K562 (cell line): ENCODE data around the gene MAP3K14. TPM values are rescaled to one million over a fixed set of nuclear protein-coding genes. Genes with fewer than 3 reads are reported as not detected.
A peak's percentile ranks its signal among the peaks of the same experiment; 100 is the strongest.

Experiments
- BHLHE40 ChIP-seq: IDR thresholded peaks from 2 replicates; pipeline ENCODE4 v1.6.1; 2011; ENCODE audit warnings: low read length, improper control_type of control experiment
- BRCA1 ChIP-seq, 2 experiments: fragments of 450-650 bp in 1 of 2; sonication (generic) in 1 of 2; formaldehyde crosslinking in 1 of 2; IDR thresholded peaks; 2 replicates each; pipeline versions ENCODE4 v1.5.0 to v1.6.1; 2017 to 2020; ENCODE audit warnings: mild to moderate bottlenecking in 1 of 2, missing genetic modification reagents in 1 of 2
- CEBPG ChIP-seq, 3 experiments: fragments of 200-800 bp in 1 of 3; sonication (Bioruptor generic) in 1 of 3; sonication (generic) in 1 of 3; formaldehyde crosslinking in 1 of 3; IDR thresholded peaks in 2 of 3; conservative IDR thresholded peaks in 1 of 3; 2 replicates each; pipeline versions ENCODE4 v1.6.1 to v1.8.0; 2016 to 2022; ENCODE audit warnings: missing compliant biosample characterization in 2 of 3, missing genetic modification characterization in 2 of 3, mild to moderate bottlenecking in 1 of 3, missing genetic modification reagents in 1 of 3
- MCM2 ChIP-seq: fragments of 450-650 bp; IDR thresholded peaks from 2 replicates; pipeline ENCODE4 v1.6.1; 2017; ENCODE audit warnings: low read depth, mild to moderate bottlenecking
- MEIS2 ChIP-seq: fragments of 450-650 bp; IDR thresholded peaks from 2 replicates; pipeline ENCODE4 v1.6.1; 2014; ENCODE audit warnings: mild to moderate bottlenecking; ENCODE audit not compliant: partially characterized antibody
- MIER1 ChIP-seq: fragments of 450-650 bp; IDR thresholded peaks from 2 replicates; pipeline ENCODE4 v1.6.1; 2016; ENCODE audit warnings: antibody characterized with exemption, mild to moderate bottlenecking, low read depth
- NCOA6 ChIP-seq: fragments of 450-650 bp; IDR thresholded peaks from 2 replicates; pipeline ENCODE4 v1.6.1; 2017; ENCODE audit warnings: mild to moderate bottlenecking
- POLR3G ChIP-seq: IDR thresholded peaks from 2 replicates; pipeline ENCODE4 v1.6.1; 2011; ENCODE audit not compliant: insufficient read length, insufficient replicate concordance; ENCODE audit errors: extremely low read depth
- RBM15 ChIP-seq: fragments of 200-400 bp; formaldehyde crosslinking; IDR thresholded peaks from 2 replicates; pipeline ENCODE4 v1.6.1; 2018; ENCODE audit warnings: mild to moderate bottlenecking, low read length, moderate library complexity; ENCODE audit not compliant: insufficient read depth
- SLC30A9 ChIP-seq: fragments of 250-450 bp; sonication (Bioruptor Pico); IDR thresholded peaks from 2 replicates; pipeline ENCODE4 v1.8.0; 2022; ENCODE audit warnings: mild to moderate bottlenecking, moderate library complexity
- SMARCA5 ChIP-seq: fragments of 450-650 bp; IDR thresholded peaks from 2 replicates; pipeline ENCODE4 v1.6.1; 2016
- SP1 ChIP-seq: sonication (generic); formaldehyde crosslinking; IDR thresholded peaks from 2 replicates; pipeline ENCODE4 v1.8.1; 2022; ENCODE audit warnings: mild to moderate bottlenecking, missing genetic modification reagents
- XRCC4 ChIP-seq: IDR thresholded peaks from one replicate; pipeline ENCODE4 v1.6.1; 2011; ENCODE audit not compliant: insufficient read depth, insufficient read length; ENCODE audit errors: extremely low read depth
- ZNF174 ChIP-seq: fragments of 250-450 bp; sonication (Bioruptor Pico); IDR thresholded peaks from 2 replicates; pipeline ENCODE4 v1.4.0; 2020; ENCODE audit warnings: mild to moderate bottlenecking
- polyA plus RNA-seq, 8 experiments: library from polyadenylated mRNA; depleted of rRNA in 4 of 8; stranded (reverse) in 5 of 8; unstranded in 3 of 8; fragments of >200 nt; fragmentation: Nextera tagmentation in 2 of 8; fragmentation: Illumina TruSeq in 1 of 8; extraction: Ambion mirVana in 2 of 8; extraction: Trizol in 1 of 8; gene quantifications; 2 replicates each; pipeline versions ENCODE4 v1.2.1 to v1.2.3, GENCODE V29; 2011 to 2014; ENCODE audit warnings: inconsistent platforms in 1 of 8, missing spikeins in 1 of 8
- total RNA-seq, 7 experiments: library from RNA; depleted of rRNA in 6 of 7; stranded (reverse); fragments of >200 nt in 6 of 7; fragmentation: Illumina TruSeq in 2 of 7; extraction: Trizol in 2 of 7; gene quantifications; 2 replicates each; pipeline versions ENCODE4 v1.2.1 to v1.2.3, GENCODE V29; 2011 to 2021; ENCODE audit warnings: low replicate concordance in 1 of 7
- TF ChIP-seq, protein P1 (sequence below), 3 experiments: fragments of 200-800 bp in 1 of 3; fragments of 250-450 bp in 1 of 3; fragments of 450-650 bp in 1 of 3; sonication (Bioruptor Pico) in 1 of 3; sonication (Bioruptor generic) in 1 of 3; formaldehyde crosslinking in 1 of 3; IDR thresholded peaks; 2 replicates each; pipeline versions ENCODE4 v1.6.1 to v1.8.0; 2016 to 2022; ENCODE audit warnings: mild to moderate bottlenecking in 2 of 3, missing genetic modification characterization in 2 of 3, missing compliant biosample characterization in 1 of 3, moderate library complexity in 1 of 3
- TF ChIP-seq, protein P2 (sequence below), 2 experiments: fragments of 450-650 bp in 1 of 2; sonication (generic) in 1 of 2; formaldehyde crosslinking; conservative IDR thresholded peaks; 2 replicates each; pipeline versions ENCODE4 v1.4.0 to v1.8.1; 2020 to 2022; ENCODE audit warnings: mild to moderate bottlenecking in 1 of 2, missing genetic modification reagents in 1 of 2
- TF ChIP-seq, protein P3 (sequence below): sonication (generic); formaldehyde crosslinking; IDR thresholded peaks from 2 replicates; pipeline ENCODE4 v1.8.1; 2022; ENCODE audit warnings: missing genetic modification reagents
- TF ChIP-seq, protein P4 (sequence below): fragments of 450-650 bp; IDR thresholded peaks from 2 replicates; pipeline ENCODE4 v1.6.1; 2016; ENCODE audit warnings: borderline replicate concordance

The MAP3K14 gene
- total and polyA plus RNA-seq, 9 of the 15 experiments (the other 6 are each of a cell fraction or from before 2014, with no cell fraction given), result 0.45 to 8.7 (median 3.2) TPM

DNA sequence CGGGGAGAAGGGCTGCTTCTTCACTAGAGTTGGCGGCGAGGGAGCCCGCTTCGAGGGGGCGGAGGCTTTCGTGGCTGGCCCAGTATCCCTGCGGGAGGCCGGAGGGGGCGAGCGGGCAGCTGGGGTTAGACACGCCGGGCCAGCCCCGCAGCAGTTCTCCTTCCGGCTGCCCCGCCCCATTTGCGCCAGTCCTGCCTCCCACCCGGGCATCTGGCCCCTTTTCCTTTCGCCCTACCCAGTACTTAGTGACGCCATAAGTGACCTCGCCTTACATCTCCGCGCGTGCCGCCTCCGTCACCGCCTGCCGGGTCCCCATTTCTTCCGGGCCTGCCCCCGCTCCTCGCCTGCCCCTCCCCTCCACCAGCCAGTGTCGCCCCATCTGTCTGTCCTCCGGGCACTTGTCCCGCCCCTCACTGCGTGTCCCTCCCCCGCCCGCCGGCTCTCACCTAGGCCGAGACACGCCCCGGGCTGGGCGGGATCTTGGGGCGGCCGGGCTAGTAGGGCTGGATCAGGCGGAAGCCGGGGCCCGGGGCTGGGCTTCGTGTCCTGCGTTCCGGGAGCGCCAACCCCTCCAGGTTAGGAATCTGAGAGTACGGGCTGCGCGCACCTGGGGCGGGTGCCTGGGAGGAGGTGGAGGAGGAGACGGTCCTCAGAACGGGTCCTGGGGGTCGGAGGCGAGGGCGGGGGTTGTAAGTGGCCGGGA is 69.2 kb downstream of the MAP3K14 start (continued):
- TF ChIP-seq, protein P1, sequence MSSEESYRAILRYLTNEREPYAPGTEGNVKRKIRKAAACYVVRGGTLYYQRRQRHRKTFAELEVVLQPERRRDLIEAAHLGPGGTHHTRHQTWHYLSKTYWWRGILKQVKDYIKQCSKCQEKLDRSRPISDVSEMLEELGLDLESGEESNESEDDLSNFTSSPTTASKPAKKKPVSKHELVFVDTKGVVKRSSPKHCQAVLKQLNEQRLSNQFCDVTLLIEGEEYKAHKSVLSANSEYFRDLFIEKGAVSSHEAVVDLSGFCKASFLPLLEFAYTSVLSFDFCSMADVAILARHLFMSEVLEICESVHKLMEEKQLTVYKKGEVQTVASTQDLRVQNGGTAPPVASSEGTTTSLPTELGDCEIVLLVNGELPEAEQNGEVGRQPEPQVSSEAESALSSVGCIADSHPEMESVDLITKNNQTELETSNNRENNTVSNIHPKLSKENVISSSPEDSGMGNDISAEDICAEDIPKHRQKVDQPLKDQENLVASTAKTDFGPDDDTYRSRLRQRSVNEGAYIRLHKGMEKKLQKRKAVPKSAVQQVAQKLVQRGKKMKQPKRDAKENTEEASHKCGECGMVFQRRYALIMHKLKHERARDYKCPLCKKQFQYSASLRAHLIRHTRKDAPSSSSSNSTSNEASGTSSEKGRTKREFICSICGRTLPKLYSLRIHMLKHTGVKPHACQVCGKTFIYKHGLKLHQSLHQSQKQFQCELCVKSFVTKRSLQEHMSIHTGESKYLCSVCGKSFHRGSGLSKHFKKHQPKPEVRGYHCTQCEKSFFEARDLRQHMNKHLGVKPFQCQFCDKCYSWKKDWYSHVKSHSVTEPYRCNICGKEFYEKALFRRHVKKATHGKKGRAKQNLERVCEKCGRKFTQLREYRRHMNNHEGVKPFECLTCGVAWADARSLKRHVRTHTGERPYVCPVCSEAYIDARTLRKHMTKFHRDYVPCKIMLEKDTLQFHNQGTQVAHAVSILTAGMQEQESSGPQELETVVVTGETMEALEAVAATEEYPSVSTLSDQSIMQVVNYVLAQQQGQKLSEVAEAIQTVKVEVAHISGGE (CRISPR knock-in tag; IDR thresholded peaks at IDR 0.05), result peak in 1 of 3 experiments; percentile 88; a peak in 2 of 6 replicates
- TF ChIP-seq MEIS2 (no peak), POLR3G (no peak), CEBPG (CRISPR knock-in tag; IDR thresholded peaks at IDR 0.05) (no peak), CEBPG (tag; conservative IDR thresholded peaks at IDR 0.05 in 1 of 2, IDR thresholded peaks at IDR 0.05 in 1 of 2) (0 out of 4 replicates have a peak, but pooled peaks of 1 of the 2 experiments have one; percentile 11), RBM15 (no peak), BRCA1 (IDR thresholded peaks at IDR 0.05) (no peak), BRCA1 (CRISPR knock-in tag; IDR thresholded peaks at IDR 0.05) (no peak), BHLHE40 (peak; percentile 84), SLC30A9 (CRISPR knock-in tag) (no peak), MIER1 (no peak), SP1 (CRISPR knock-in tag) (peak; percentile 49; the same call in 1 of the 2 replicates), MCM2 (no peak), ZNF174 (CRISPR knock-in tag) (no peak), NCOA6 (peak; percentile 84), SMARCA5 (no peak), XRCC4 (no peak)
- TF ChIP-seq, protein P2, sequence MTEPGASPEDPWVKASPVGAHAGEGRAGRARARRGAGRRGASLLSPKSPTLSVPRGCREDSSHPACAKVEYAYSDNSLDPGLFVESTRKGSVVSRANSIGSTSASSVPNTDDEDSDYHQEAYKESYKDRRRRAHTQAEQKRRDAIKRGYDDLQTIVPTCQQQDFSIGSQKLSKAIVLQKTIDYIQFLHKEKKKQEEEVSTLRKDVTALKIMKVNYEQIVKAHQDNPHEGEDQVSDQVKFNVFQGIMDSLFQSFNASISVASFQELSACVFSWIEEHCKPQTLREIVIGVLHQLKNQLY (CRISPR knock-in tag; conservative IDR thresholded peaks at IDR 0.05), result 0 out of 4 replicates have a peak, but pooled peaks of 1 of the 2 experiments have one; percentile 38
- TF ChIP-seq, protein P3, sequence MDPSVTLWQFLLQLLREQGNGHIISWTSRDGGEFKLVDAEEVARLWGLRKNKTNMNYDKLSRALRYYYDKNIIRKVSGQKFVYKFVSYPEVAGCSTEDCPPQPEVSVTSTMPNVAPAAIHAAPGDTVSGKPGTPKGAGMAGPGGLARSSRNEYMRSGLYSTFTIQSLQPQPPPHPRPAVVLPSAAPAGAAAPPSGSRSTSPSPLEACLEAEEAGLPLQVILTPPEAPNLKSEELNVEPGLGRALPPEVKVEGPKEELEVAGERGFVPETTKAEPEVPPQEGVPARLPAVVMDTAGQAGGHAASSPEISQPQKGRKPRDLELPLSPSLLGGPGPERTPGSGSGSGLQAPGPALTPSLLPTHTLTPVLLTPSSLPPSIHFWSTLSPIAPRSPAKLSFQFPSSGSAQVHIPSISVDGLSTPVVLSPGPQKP, result no peak
- TF ChIP-seq, protein P4, sequence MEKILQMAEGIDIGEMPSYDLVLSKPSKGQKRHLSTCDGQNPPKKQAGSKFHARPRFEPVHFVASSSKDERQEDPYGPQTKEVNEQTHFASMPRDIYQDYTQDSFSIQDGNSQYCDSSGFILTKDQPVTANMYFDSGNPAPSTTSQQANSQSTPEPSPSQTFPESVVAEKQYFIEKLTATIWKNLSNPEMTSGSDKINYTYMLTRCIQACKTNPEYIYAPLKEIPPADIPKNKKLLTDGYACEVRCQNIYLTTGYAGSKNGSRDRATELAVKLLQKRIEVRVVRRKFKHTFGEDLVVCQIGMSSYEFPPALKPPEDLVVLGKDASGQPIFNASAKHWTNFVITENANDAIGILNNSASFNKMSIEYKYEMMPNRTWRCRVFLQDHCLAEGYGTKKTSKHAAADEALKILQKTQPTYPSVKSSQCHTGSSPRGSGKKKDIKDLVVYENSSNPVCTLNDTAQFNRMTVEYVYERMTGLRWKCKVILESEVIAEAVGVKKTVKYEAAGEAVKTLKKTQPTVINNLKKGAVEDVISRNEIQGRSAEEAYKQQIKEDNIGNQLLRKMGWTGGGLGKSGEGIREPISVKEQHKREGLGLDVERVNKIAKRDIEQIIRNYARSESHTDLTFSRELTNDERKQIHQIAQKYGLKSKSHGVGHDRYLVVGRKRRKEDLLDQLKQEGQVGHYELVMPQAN, result peak; percentile 68; the same call in 1 of the 2 replicates
